Skeletal muscle satellite cell (primary cell): ENCODE data around the gene ADAMTS9. TPM values are rescaled to one million over a fixed set of nuclear protein-coding genes. Genes with fewer than 3 reads are reported as not detected.

ENCODE experiments used
- H3K27me3 ChIP-seq: 2 replicates; pipeline ENCODE4 v1.7.0; 2013; ENCODE audit warnings: low read length; ENCODE audit not compliant: control insufficient read depth, insufficient read depth
- H3K36me3 ChIP-seq: 2 replicates; pipeline ENCODE4 v1.7.0; 2013; ENCODE audit warnings: mild to moderate bottlenecking, control low read depth, low read length; ENCODE audit not compliant: insufficient read depth
- H3K4me1 ChIP-seq: 2 replicates; pipeline ENCODE4 v1.7.0; 2013; ENCODE audit warnings: low read length; ENCODE audit not compliant: control insufficient read depth, insufficient read depth
- H3K4me2 ChIP-seq: 2 replicates; pipeline ENCODE4 v1.7.0; 2013; ENCODE audit warnings: mild to moderate bottlenecking, low read length
- H3K4me3 ChIP-seq: 2 replicates; pipeline ENCODE4 v1.7.0; 2013; ENCODE audit warnings: low read length
- H3K9ac ChIP-seq: 2 replicates; pipeline ENCODE4 v1.7.0; 2013; ENCODE audit warnings: mild to moderate bottlenecking, low read depth, low read length, moderate library complexity
- H3K9me3 ChIP-seq: replicated peaks from 2 replicates; pipeline ENCODE4 v1.7.0; 2013; ENCODE audit warnings: mild to moderate bottlenecking, control low read depth, low read length
- total RNA-seq: library from RNA; depleted of rRNA; stranded (reverse); fragments of >200 nt; gene quantifications from 2 replicates; pipeline ENCODE4 v1.2.3, GENCODE V29; 2012; rRNA removed

ADAMTS9 gene, protein sequence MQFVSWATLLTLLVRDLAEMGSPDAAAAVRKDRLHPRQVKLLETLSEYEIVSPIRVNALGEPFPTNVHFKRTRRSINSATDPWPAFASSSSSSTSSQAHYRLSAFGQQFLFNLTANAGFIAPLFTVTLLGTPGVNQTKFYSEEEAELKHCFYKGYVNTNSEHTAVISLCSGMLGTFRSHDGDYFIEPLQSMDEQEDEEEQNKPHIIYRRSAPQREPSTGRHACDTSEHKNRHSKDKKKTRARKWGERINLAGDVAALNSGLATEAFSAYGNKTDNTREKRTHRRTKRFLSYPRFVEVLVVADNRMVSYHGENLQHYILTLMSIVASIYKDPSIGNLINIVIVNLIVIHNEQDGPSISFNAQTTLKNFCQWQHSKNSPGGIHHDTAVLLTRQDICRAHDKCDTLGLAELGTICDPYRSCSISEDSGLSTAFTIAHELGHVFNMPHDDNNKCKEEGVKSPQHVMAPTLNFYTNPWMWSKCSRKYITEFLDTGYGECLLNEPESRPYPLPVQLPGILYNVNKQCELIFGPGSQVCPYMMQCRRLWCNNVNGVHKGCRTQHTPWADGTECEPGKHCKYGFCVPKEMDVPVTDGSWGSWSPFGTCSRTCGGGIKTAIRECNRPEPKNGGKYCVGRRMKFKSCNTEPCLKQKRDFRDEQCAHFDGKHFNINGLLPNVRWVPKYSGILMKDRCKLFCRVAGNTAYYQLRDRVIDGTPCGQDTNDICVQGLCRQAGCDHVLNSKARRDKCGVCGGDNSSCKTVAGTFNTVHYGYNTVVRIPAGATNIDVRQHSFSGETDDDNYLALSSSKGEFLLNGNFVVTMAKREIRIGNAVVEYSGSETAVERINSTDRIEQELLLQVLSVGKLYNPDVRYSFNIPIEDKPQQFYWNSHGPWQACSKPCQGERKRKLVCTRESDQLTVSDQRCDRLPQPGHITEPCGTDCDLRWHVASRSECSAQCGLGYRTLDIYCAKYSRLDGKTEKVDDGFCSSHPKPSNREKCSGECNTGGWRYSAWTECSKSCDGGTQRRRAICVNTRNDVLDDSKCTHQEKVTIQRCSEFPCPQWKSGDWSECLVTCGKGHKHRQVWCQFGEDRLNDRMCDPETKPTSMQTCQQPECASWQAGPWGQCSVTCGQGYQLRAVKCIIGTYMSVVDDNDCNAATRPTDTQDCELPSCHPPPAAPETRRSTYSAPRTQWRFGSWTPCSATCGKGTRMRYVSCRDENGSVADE (N-terminal part only)
- 1.3 and 2.2 TPM in 2 replicates for total RNA-seq

GRCh38 chr3:64687781-64688604, at the start of gene ADAMTS9:
ADAMTS9 (minus strand) TSS chr3:64688000; CDS start chr3:64687657, 343 bp downstream.
- peak within 1 kb of the TSS; percentile 69 for H3K4me3 ChIP-seq
- peak within 1 kb of the TSS; percentile 72 for H3K9ac ChIP-seq
- H3K27me3 ChIP-seq = peaks cover 14% of the 10 kb centered on the region
- peaks cover 5% of the 10 kb centered on the region for H3K4me1 ChIP-seq
- H3K36me3 ChIP-seq = no peaks in the 10 kb centered on the region
- H3K9me3 ChIP-seq = no peaks in the 10 kb centered on the region
- H3K4me2 ChIP-seq = peak within 1 kb of the TSS; percentile 95

DNA sequence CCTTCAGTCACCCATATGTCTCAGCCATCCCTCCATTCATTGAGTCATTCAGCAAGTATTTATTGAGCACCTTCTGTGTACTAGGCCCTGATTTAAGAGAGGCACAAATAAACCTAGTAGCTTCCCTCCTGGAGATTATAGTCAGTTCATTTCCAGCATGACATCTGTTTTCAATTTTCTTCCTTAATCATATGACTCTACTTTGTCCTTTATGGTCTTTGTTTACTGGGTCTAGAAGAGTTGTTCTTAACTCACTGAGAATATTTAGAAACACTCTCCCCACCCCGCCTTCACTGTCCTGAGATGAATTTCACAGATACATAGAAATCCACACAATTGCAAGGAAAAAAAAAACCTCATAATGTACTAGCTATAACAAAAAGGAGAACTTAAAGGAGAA, 44.8 kb upstream of the ADAMTS9 start:
- Histone ChIP-seq H3K4me2 (no peak overlapping the region), H3K9ac (no peak overlapping the region), H3K4me1 (no peaks in the 10 kb centered on the region), H3K4me3 (no peak overlapping the region), H3K36me3 (no peaks in the 10 kb centered on the region), H3K9me3 (no peaks in the 10 kb centered on the region), H3K27me3 (no peaks in the 10 kb centered on the region)

- no peak overlapping the region for H3K9ac ChIP-seq
These were observed 42.9 kb upstream of the ADAMTS9 start for GRCh38 chr3:64730681-64731080.

DNA sequence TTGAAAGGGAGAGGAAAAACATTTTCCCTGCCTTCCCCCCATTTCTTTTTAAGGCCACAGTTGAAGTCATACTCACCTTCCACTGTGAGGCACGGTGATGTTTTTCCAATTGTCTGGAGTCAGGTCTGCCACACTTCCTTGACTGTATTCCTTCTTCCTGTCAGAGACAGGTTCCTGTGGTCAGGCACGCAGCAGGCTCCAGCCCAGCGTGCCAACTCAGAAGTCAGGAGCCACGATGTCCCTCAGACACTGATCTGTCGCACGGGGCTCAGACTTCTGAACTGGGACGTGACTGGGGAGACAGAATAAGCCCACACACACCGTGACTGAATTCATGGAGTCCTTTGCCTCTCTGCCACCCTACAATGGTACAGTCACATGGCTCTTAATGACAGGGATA, 41.2 kb upstream of the ADAMTS9 start:
- Histone ChIP-seq H3K9ac (no peak overlapping the region), H3K4me3 (no peak overlapping the region), H3K27me3 (peaks cover 3% of the 10 kb centered on the region), H3K9me3 (no peaks in the 10 kb centered on the region), H3K4me2 (no peak overlapping the region), H3K4me1 (no peaks in the 10 kb centered on the region), H3K36me3 (no peaks in the 10 kb centered on the region)

More at GRCh38 chr3:64730681-64731080, 42.9 kb upstream of the ADAMTS9 start:
- Histone ChIP-seq H3K4me1 (no peaks in the 10 kb centered on the region), H3K9me3 (no peaks in the 10 kb centered on the region), H3K4me3 (no peak overlapping the region), H3K27me3 (peaks cover 3% of the 10 kb centered on the region), H3K4me2 (no peak overlapping the region), H3K36me3 (no peaks in the 10 kb centered on the region)

- H3K4me3 ChIP-seq = no peak overlapping the region
- no peaks in the 10 kb centered on the region for H3K9me3 ChIP-seq
- H3K9ac ChIP-seq = no peak overlapping the region
- no peak overlapping the region for H3K4me2 ChIP-seq
- H3K36me3 ChIP-seq = no peaks in the 10 kb centered on the region
- H3K4me1 ChIP-seq = no peaks in the 10 kb centered on the region
- peaks cover 3% of the 10 kb centered on the region for H3K27me3 ChIP-seq
These were observed 40.6 kb upstream of the ADAMTS9 start for GRCh38 chr3:64728428-64728827.

GRCh38 chr3:64726414-64727090, 38.8 kb upstream of the ADAMTS9 start:
- no peak overlapping the region for H3K9ac ChIP-seq
- H3K36me3 ChIP-seq = no peaks in the 10 kb centered on the region
- H3K27me3 ChIP-seq = peaks cover 3% of the 10 kb centered on the region
- no peak overlapping the region for H3K4me2 ChIP-seq
- no peaks in the 10 kb centered on the region for H3K4me1 ChIP-seq
- no peaks in the 10 kb centered on the region for H3K9me3 ChIP-seq
- no peak overlapping the region for H3K4me3 ChIP-seq

DNA sequence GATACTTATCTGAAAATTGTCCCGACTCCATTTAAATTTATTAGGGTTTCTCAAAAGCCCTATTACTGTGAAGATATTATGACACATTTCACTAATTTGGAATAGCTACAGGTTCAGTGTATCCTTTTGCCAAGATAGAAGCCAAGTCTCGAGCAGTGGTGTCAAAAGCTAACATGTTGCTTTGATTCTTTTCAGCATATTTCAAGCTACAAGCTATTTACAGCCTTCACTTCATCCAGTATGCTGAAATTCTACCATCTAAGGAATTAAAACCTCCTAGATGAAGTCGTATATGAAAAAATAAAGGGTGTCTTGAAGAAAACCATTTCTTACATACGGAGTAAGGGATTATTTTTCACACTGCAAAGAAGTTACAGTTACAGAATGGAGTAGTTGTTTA, 31.2 kb upstream of the ADAMTS9 start:
- Histone ChIP-seq H3K9me3 (no peaks in the 10 kb centered on the region), H3K36me3 (no peaks in the 10 kb centered on the region), H3K4me1 (no peaks in the 10 kb centered on the region), H3K27me3 (peaks cover 14% of the 10 kb centered on the region), H3K9ac (no peak overlapping the region), H3K4me3 (no peak overlapping the region), H3K4me2 (no peak overlapping the region)

DNA sequence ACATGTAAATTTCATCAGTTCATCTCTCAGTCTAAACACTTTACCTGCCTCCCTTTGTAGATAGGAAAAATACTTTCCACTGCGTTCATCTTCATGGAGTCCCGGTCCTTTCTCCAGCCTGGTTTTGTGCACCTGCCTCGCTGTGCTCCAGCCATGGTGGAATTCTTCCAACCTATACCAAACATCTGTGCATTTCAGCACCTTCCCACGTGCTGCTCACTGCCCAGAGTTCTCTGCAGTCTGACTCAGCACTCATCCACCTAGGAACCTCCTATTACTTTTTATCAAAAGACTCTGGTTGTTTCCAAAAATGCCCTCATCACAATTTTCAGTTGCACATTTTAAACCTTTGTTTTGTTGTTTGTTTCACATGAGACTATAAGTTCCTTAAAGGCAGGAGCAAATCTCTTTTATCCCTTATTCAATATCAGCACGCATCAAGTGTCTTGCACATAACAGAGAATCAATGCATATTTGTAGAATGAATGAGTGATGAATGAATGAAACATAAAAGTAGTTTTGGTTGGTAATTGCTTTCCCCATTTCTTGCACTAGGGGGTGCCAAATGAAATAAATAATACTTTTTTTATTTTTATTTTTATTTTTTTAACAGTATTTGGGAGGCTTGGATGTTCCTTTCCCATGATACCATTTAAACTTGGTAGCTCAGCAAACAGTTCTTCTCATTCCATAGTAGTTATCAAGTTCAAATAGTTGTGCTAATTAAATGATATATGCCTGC, 30.2 kb upstream of the ADAMTS9 start:
- H3K36me3 ChIP-seq = no peaks in the 10 kb centered on the region
- no peaks in the 10 kb centered on the region for H3K4me1 ChIP-seq
- H3K27me3 ChIP-seq = peaks cover 14% of the 10 kb centered on the region
- H3K4me3 ChIP-seq = no peak overlapping the region
- H3K4me2 ChIP-seq = no peak overlapping the region
- no peak overlapping the region for H3K9ac ChIP-seq
- H3K9me3 ChIP-seq = no peaks in the 10 kb centered on the region

DNA sequence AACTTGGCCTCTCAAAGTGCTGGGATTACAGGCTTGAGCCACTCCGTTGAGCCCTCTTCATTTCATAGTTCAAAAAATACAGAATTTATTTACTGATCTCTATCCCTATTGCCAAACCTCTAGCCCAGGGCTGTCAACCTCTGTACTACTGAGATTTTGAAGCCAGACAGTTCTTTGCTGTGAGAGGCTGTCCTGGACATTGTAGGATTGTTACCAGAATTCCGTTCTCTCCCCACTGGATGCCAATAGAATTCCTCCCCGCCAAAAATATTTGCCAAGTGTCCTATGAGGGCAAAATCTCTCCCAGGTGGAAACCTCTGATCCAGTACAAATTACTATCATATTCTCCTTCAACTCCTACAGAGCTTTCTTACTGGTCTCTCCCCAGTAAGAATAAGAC, 29.6 kb upstream of the ADAMTS9 start:
- Histone ChIP-seq H3K27me3 (peaks cover 17% of the 10 kb centered on the region), H3K36me3 (no peaks in the 10 kb centered on the region), H3K9ac (no peak overlapping the region), H3K4me1 (no peaks in the 10 kb centered on the region), H3K4me2 (no peak overlapping the region), H3K4me3 (no peak overlapping the region), H3K9me3 (no peaks in the 10 kb centered on the region)
